ENCODE data around the gene GREB1L.

- TF ChIP-seq CTCF (IDR thresholded peaks at IDR 0.05) (no peak), POLR2AphosphoS5 (IDR thresholded peaks at IDR 0.05; ENCODE audit: insufficient read depth in 1 of 2, low read depth in 1 of 2) (no peak)
Observed at GRCh38 chr18:21496277-21496835, 254.3 kb downstream of the GREB1L start.

Data from vagina (tissue), 2 donors.